HepG2 (cell line): ENCODE data around the gene GAS5. TPM values are rescaled to one million over a fixed set of nuclear protein-coding genes. Genes with fewer than 3 reads are reported as not detected.

ENCODE experiments used
- ATAD3A ChIP-seq: sonication (generic); formaldehyde crosslinking; IDR thresholded peaks from 2 replicates; pipeline ENCODE4 v1.4.0; 2020; ENCODE audit warnings: missing genetic modification reagents
- ATF4 ChIP-seq, 2 experiments: fragments of 450-650 bp in 1 of 2; sonication (generic) in 1 of 2; formaldehyde crosslinking; IDR thresholded peaks; 2 replicates each; pipeline versions ENCODE4 v1.5.0 to v1.8.0; 2020 to 2022; ENCODE audit warnings: mild to moderate bottlenecking in 1 of 2, missing genetic modification reagents in 1 of 2
- CREB1 ChIP-seq, 2 experiments: fragments of 450-650 bp in 1 of 2; IDR thresholded peaks; 2 replicates each; pipeline ENCODE4 v1.6.1; 2016 to 2017; ENCODE audit warnings: control low read depth in 1 of 2, mild to moderate bottlenecking in 1 of 2, missing compliant biosample characterization in 1 of 2, missing genetic modification characterization in 1 of 2
- E2F2 ChIP-seq: sonication (generic); formaldehyde crosslinking; IDR thresholded peaks from 2 replicates; pipeline ENCODE4 v1.4.0; 2020; ENCODE audit warnings: missing genetic modification reagents, borderline replicate concordance
- EED ChIP-seq: sonication (generic); formaldehyde crosslinking; IDR thresholded peaks from 2 replicates; pipeline ENCODE4 v1.5.0; 2020; ENCODE audit warnings: mild to moderate bottlenecking, missing genetic modification reagents
- ELK4 ChIP-seq: sonication (generic); formaldehyde crosslinking; IDR thresholded peaks from 2 replicates; pipeline ENCODE4 v1.9.0; 2021; ENCODE audit warnings: missing genetic modification reagents, borderline replicate concordance
- KDM3A ChIP-seq: IDR thresholded peaks from 2 replicates; pipeline ENCODE4 v1.6.1; 2018; ENCODE audit warnings: low read depth, missing compliant biosample characterization
- KLF15 ChIP-seq: sonication (generic); formaldehyde crosslinking; IDR thresholded peaks from 2 replicates; pipeline ENCODE4 v1.8.1; 2023; ENCODE audit warnings: borderline replicate concordance, mild to moderate bottlenecking, inconsistent platforms, missing genetic modification reagents, mixed read lengths
- MAFF ChIP-seq: IDR thresholded peaks from 2 replicates; pipeline ENCODE4 v1.6.1; 2011; ENCODE audit warnings: low read depth, low read length, improper control_type of control experiment
- NR0B2 ChIP-seq: sonication (generic); formaldehyde crosslinking; IDR thresholded peaks from 2 replicates; pipeline ENCODE4 v1.4.0; 2020; ENCODE audit warnings: mild to moderate bottlenecking, missing genetic modification reagents
- PBX2 ChIP-seq: IDR thresholded peaks from 2 replicates; pipeline ENCODE4 v1.6.1; 2016; ENCODE audit warnings: control low read depth
- PRDM10 ChIP-seq: sonication (generic); formaldehyde crosslinking; IDR thresholded peaks from 2 replicates; pipeline ENCODE4 v1.4.0; 2020; ENCODE audit warnings: low read depth, missing genetic modification reagents
- TFDP2 ChIP-seq: sonication (generic); formaldehyde crosslinking; IDR thresholded peaks from 2 replicates; pipeline ENCODE4 v1.4.0; 2020; ENCODE audit warnings: missing genetic modification reagents
- ZFX ChIP-seq: sonication (generic); formaldehyde crosslinking; IDR thresholded peaks from 2 replicates; pipeline ENCODE4 v1.4.0; 2020; ENCODE audit warnings: mild to moderate bottlenecking, low read depth, missing genetic modification reagents, moderate library complexity
- ZNF232 ChIP-seq: sonication (generic); formaldehyde crosslinking; IDR thresholded peaks from 2 replicates; pipeline ENCODE4 v1.4.0; 2020; ENCODE audit warnings: missing genetic modification reagents, borderline replicate concordance
- ZNF800 ChIP-seq: sonication (generic); formaldehyde crosslinking; IDR thresholded peaks from 2 replicates; pipeline ENCODE4 v1.4.0; 2020; ENCODE audit warnings: missing genetic modification reagents
- ZSCAN29 ChIP-seq: sonication (generic); formaldehyde crosslinking; conservative IDR thresholded peaks from 2 replicates; pipeline ENCODE4 v1.4.0; 2020; ENCODE audit warnings: mild to moderate bottlenecking, missing genetic modification reagents
- polyA plus RNA-seq, 8 experiments: library from polyadenylated mRNA; depleted of rRNA in 3 of 8; stranded (reverse) in 7 of 8; unstranded in 1 of 8; fragments of >200 nt; fragmentation: Illumina TruSeq in 4 of 8; extraction: Trizol in 4 of 8; gene quantifications; 2 replicates each; pipeline versions ENCODE4 v1.2.1 to v1.2.3, GENCODE V29; 2011 to 2016; ENCODE audit warnings: low read depth in 4 of 8, missing spikeins in 1 of 8, mixed read lengths in 1 of 8; ENCODE audit not compliant: insufficient read depth in 1 of 8
- total RNA-seq, 5 experiments: library from RNA; depleted of rRNA; stranded (reverse); fragments of >200 nt; fragmentation: Illumina TruSeq; extraction: Trizol; gene quantifications; 2 replicates each; pipeline ENCODE4 v1.2.3, GENCODE V29; 2016; ENCODE audit warnings: low read depth in 1 of 5

The GAS5 gene
- total and polyA plus RNA-seq, 2 of the 13 experiments (the other 11 are each of a cell fraction or from before 2014, with no cell fraction given): 352 to 738 TPM

GRCh38 chr1:173917149-173917548, 49.4 kb upstream of the GAS5 start, which contains the start of gene SERPINC1 (continued):
- TF ChIP-seq ZFX (CRISPR knock-in tag): peak; percentile 65
- no peak for TF ChIP-seq PRDM10 (CRISPR knock-in tag)
- TF ChIP-seq KLF15 (CRISPR knock-in tag): no peak
- TF ChIP-seq CREB1 (IDR thresholded peaks at IDR 0.05): no peak
- TF ChIP-seq CREB1 (CRISPR knock-in tag; IDR thresholded peaks at IDR 0.05): 0 out of 2 replicates have a peak, but pooled peaks have one; percentile 25
- TF ChIP-seq PBX2 (CRISPR knock-in tag): no peak
- no peak for TF ChIP-seq NR0B2 (CRISPR knock-in tag)
- TF ChIP-seq ZNF800: no peak
- no peak for TF ChIP-seq EED (CRISPR knock-in tag)
- TF ChIP-seq ATF4 (CRISPR knock-in tag; IDR thresholded peaks at IDR 0.05): peak in 1 of 2 experiments; percentile 71; a peak in 1 of 4 replicates
- no peak for TF ChIP-seq TFDP2
- no peak for TF ChIP-seq MAFF
- no peak for TF ChIP-seq ATAD3A (CRISPR knock-in tag)
- TF ChIP-seq E2F2 (CRISPR knock-in tag): no peak
- no peak for TF ChIP-seq ELK4 (CRISPR knock-in tag)
- TF ChIP-seq ZSCAN29 (CRISPR knock-in tag): no peak
- no peak for TF ChIP-seq ZNF232 (CRISPR knock-in tag)
- TF ChIP-seq KDM3A: no peak
